SU-DHL-6 (cell line): Measurements from ENCODE around the gene RBM33.

ENCODE experiments used
- H2AFZ ChIP-seq: fragments of 200-600 bp; sonication (generic); 2 replicates; pipeline ENCODE4 v1.6.1; 2014; ENCODE audit warnings: low read depth, mild to moderate bottlenecking, moderate library complexity, mixed read lengths, antibody characterized with exemption, low read length; ENCODE audit not compliant: severe bottlenecking
- H3F3A ChIP-seq: fragments of 200-600 bp; shearing (Covaris generic); 2 replicates; pipeline ENCODE4 v1.6.0; 2016; ENCODE audit warnings: antibody characterized with exemption, mild to moderate bottlenecking; ENCODE audit not compliant: insufficient read depth
- H3K27ac ChIP-seq: fragments of 200-600 bp; sonication (generic); 2 replicates; pipeline ENCODE4 v1.5.1; 2016; ENCODE audit warnings: low read depth, mild to moderate bottlenecking, low read length, moderate library complexity, mixed read lengths
- H3K27me3 ChIP-seq: fragments of 200-600 bp; sonication (generic), shearing (Covaris generic); 2 replicates; pipeline ENCODE4 v1.6.0; 2014; ENCODE audit warnings: mild to moderate bottlenecking, low read length
- H3K36me3 ChIP-seq: fragments of 200-600 bp; sonication (generic); 2 replicates; pipeline ENCODE4 v1.6.1; 2014; ENCODE audit warnings: mild to moderate bottlenecking, low read length, mixed read lengths
- H3K4me2 ChIP-seq: fragments of 300-600, 200-600 bp; shearing (Covaris generic), sonication (generic); 2 replicates; pipeline ENCODE4 v1.6.0; 2014; ENCODE audit warnings: low read length, low read depth, mild to moderate bottlenecking; ENCODE audit not compliant: poor library complexity, severe bottlenecking
- H3K4me3 ChIP-seq: fragments of 200-600 bp; sonication (generic); 2 replicates; pipeline ENCODE4 v1.5.1; 2014; ENCODE audit warnings: antibody characterized with exemption, low read length, mild to moderate bottlenecking, mixed read lengths; ENCODE audit not compliant: insufficient read depth, poor library complexity, severe bottlenecking
- H3K79me2 ChIP-seq: fragments of 200-600 bp; sonication (generic); 2 replicates; pipeline ENCODE4 v1.6.1; 2014; ENCODE audit warnings: mild to moderate bottlenecking, low read length, moderate library complexity; ENCODE audit not compliant: insufficient read depth
- H3K9ac ChIP-seq: fragments of 200-600 bp; sonication (generic); 2 replicates; pipeline ENCODE4 v1.7.0; 2014; ENCODE audit warnings: mild to moderate bottlenecking, low read length
- H3K9me2 ChIP-seq: fragments of 200-600 bp; sonication (generic); replicated peaks from 2 replicates; pipeline ENCODE4 v1.6.1; 2014; ENCODE audit warnings: low read length; ENCODE audit not compliant: insufficient read depth
- H3K9me3 ChIP-seq: fragments of 200-600 bp; sonication (generic); 2 replicates; pipeline ENCODE4 v1.6.1; 2014; ENCODE audit warnings: low read length, mixed read lengths; ENCODE audit not compliant: insufficient read depth
- H4K20me1 ChIP-seq: fragments of 200-600 bp; sonication (generic); 2 replicates; pipeline ENCODE4 v1.6.1; 2014; ENCODE audit warnings: low read depth, mild to moderate bottlenecking, antibody characterized with exemption, low read length, moderate library complexity, mixed read lengths
- CTCF ChIP-seq: fragments of 200-600 bp; sonication (generic); IDR thresholded peaks from one replicate; pipeline ENCODE4 v1.5.1; 2017; ENCODE audit warnings: antibody characterized with exemption, mild to moderate bottlenecking, low read length, moderate library complexity; ENCODE audit not compliant: insufficient read depth, poor library complexity, severe bottlenecking
- EZH2phosphoT487 ChIP-seq: fragments of 200-600 bp; sonication (generic), shearing (Covaris generic); conservative IDR thresholded peaks from 2 replicates; pipeline ENCODE4 v1.6.1; 2018; ENCODE audit warnings: mild to moderate bottlenecking, antibody characterized with exemption, low read length, moderate library complexity, mixed read lengths

RBM33 gene

GRCh38 chr7:155807065-155807671 is 162.7 kb downstream of the RBM33 start:
- no peak for TF ChIP-seq EZH2phosphoT487
- TF ChIP-seq CTCF, result no peak
- no peak overlapping the region for H3K4me2 ChIP-seq
- no peak overlapping the region for H3K27ac ChIP-seq
- no peaks in the 10 kb centered on the region for H3K79me2 ChIP-seq
- no peak overlapping the region for H2AFZ ChIP-seq
- H3K9me2 ChIP-seq, result no peaks in the 10 kb centered on the region
- no peaks in the 10 kb centered on the region for H3F3A ChIP-seq
- H3K4me3 ChIP-seq, result no peak overlapping the region
- H4K20me1 ChIP-seq, result no peaks in the 10 kb centered on the region
- no peaks in the 10 kb centered on the region for H3K9me3 ChIP-seq
- no peaks in the 10 kb centered on the region for H3K36me3 ChIP-seq
- H3K9ac ChIP-seq, result no peak overlapping the region
- no peaks in the 10 kb centered on the region for H3K27me3 ChIP-seq

GRCh38 chr7:155807789-155808548 is 163.5 kb downstream of the RBM33 start:
- H3K27me3 ChIP-seq, result no peaks in the 10 kb centered on the region
- H3F3A ChIP-seq, result no peaks in the 10 kb centered on the region
- no peaks in the 10 kb centered on the region for H3K36me3 ChIP-seq
- no peaks in the 10 kb centered on the region for H3K9me2 ChIP-seq
- no peaks in the 10 kb centered on the region for H3K79me2 ChIP-seq
- no peaks in the 10 kb centered on the region for H4K20me1 ChIP-seq
- H3K9me3 ChIP-seq, result no peaks in the 10 kb centered on the region
- H3K4me3 ChIP-seq, result no peak overlapping the region
- no peak overlapping the region for H3K27ac ChIP-seq
- no peak for TF ChIP-seq EZH2phosphoT487
- no peak for TF ChIP-seq CTCF
- H3K4me2 ChIP-seq, result no peak overlapping the region
- H2AFZ ChIP-seq, result no peak overlapping the region
- no peak overlapping the region for H3K9ac ChIP-seq

GRCh38 chr7:155808549-155809331 is 164.3 kb downstream of the RBM33 start:
- Histone ChIP-seq H3K27me3 (no peaks in the 10 kb centered on the region), H3F3A (no peaks in the 10 kb centered on the region), H3K9ac (no peak overlapping the region), H3K36me3 (no peaks in the 10 kb centered on the region), H3K4me3 (no peak overlapping the region), H3K27ac (no peak overlapping the region), H4K20me1 (no peaks in the 10 kb centered on the region), H3K9me3 (no peaks in the 10 kb centered on the region), H3K9me2 (no peaks in the 10 kb centered on the region), H3K4me2 (no peak overlapping the region), H2AFZ (no peak overlapping the region), H3K79me2 (no peaks in the 10 kb centered on the region)
- TF ChIP-seq EZH2phosphoT487 (no peak), CTCF (no peak)
